Neural progenitor cell (in vitro differentiated cells): ENCODE data around the gene HSDL2. TPM values are rescaled to one million over a fixed set of nuclear protein-coding genes. Genes with fewer than 3 reads are reported as not detected.

ENCODE experiments used
- DNase-seq: peaks from one replicate; pipeline ENCODE4 v3.0.0-alpha.2; 2016; ENCODE audit warnings: low spot score
- H2AFZ ChIP-seq: fragments of 200-600 bp; sonication (generic); replicated peaks from 2 replicates; pipeline ENCODE4 v1.6.1; 2016; ENCODE audit warnings: antibody characterized with exemption
- H3F3A ChIP-seq: fragments of 200-600 bp; sonication (generic); 2 replicates; pipeline ENCODE4 v1.6.1; 2016; ENCODE audit warnings: antibody characterized with exemption, low read depth
- H3K27ac ChIP-seq: fragments of 200-600 bp; sonication (generic); 2 replicates; pipeline ENCODE4 v1.5.1; 2016; ENCODE audit warnings: mild to moderate bottlenecking
- H3K27me3 ChIP-seq: fragments of 200-600 bp; sonication (generic); 2 replicates; pipeline ENCODE4 v1.6.1; 2016; ENCODE audit warnings: mild to moderate bottlenecking, moderate library complexity
- H3K36me3 ChIP-seq: fragments of 200-600 bp; sonication (generic); 2 replicates; pipeline ENCODE4 v1.5.1; 2016
- H3K4me1 ChIP-seq: fragments of 200-600 bp; sonication (generic); 2 replicates; pipeline ENCODE4 v1.6.1; 2016; ENCODE audit warnings: mixed run types
- H3K4me2 ChIP-seq: fragments of 200-600 bp; sonication (generic); 2 replicates; pipeline ENCODE4 v1.6.1; 2016
- H3K4me3 ChIP-seq: fragments of 200-600 bp; sonication (generic); 2 replicates; pipeline ENCODE4 v1.5.1; 2016
- H3K79me2 ChIP-seq: fragments of 200-600 bp; sonication (generic); 2 replicates; pipeline ENCODE4 v1.6.1; 2016; ENCODE audit warnings: low read depth
- H3K9ac ChIP-seq: fragments of 200-600 bp; sonication (generic); 2 replicates; pipeline ENCODE4 v1.6.1; 2016
- H3K9me3 ChIP-seq: fragments of 200-600 bp; sonication (generic); 2 replicates; pipeline ENCODE4 v1.5.1; 2016; ENCODE audit warnings: low read depth
- H4K20me1 ChIP-seq: fragments of 200-600 bp; sonication (generic); 2 replicates; pipeline ENCODE4 v1.6.1; 2016; ENCODE audit warnings: low read depth
- H3K27ac Mint-ChIP-seq: 3 replicates; pipeline ENCODE4 v1.8.0; 2021; ENCODE audit warnings: mixed read lengths
- H3K27me3 Mint-ChIP-seq: 2 replicates; pipeline ENCODE4 v1.8.0; 2022; ENCODE audit warnings: low read depth, mild to moderate bottlenecking, inconsistent platforms, moderate library complexity, mixed read lengths; ENCODE audit not compliant: insufficient read depth
- H3K36me3 Mint-ChIP-seq: 3 replicates; pipeline ENCODE4 v1.8.0; 2021; ENCODE audit warnings: mixed read lengths
- H3K4me1 Mint-ChIP-seq: 3 replicates; pipeline ENCODE4 v1.8.0; 2021; ENCODE audit warnings: mixed read lengths
- H3K4me3 Mint-ChIP-seq: 3 replicates; pipeline ENCODE4 v1.8.0; 2021; ENCODE audit warnings: mild to moderate bottlenecking, moderate library complexity, mixed read lengths
- H3K9me3 Mint-ChIP-seq: 3 replicates; pipeline ENCODE4 v1.8.0; 2020; ENCODE audit warnings: mixed read lengths
- EZH2 ChIP-seq: fragments of 200-600 bp; sonication (generic); IDR thresholded peaks from 2 replicates; pipeline ENCODE4 v1.6.1; 2017; ENCODE audit warnings: antibody characterized with exemption, mild to moderate bottlenecking, moderate library complexity
- EZH2phosphoT487 ChIP-seq: fragments of 200-600 bp; sonication (generic); IDR thresholded peaks from 2 replicates; pipeline ENCODE4 v1.6.1; 2017; ENCODE audit warnings: antibody characterized with exemption
- total RNA-seq: library from RNA; depleted of rRNA; stranded (reverse); fragments of >200 nt; gene quantifications from 2 replicates; pipeline ENCODE4 v1.2.3, GENCODE V29; 2015; ENCODE audit warnings: low replicate concordance
- TF ChIP-seq, protein P1 (sequence below): fragments of 200-600 bp; sonication (generic); IDR thresholded peaks from 2 replicates; pipeline ENCODE4 v1.5.1; 2017; ENCODE audit warnings: antibody characterized with exemption, mild to moderate bottlenecking

HSDL2 gene
- total RNA-seq, 1 donor from 2014 or later, result 23.8 TPM

DNA sequence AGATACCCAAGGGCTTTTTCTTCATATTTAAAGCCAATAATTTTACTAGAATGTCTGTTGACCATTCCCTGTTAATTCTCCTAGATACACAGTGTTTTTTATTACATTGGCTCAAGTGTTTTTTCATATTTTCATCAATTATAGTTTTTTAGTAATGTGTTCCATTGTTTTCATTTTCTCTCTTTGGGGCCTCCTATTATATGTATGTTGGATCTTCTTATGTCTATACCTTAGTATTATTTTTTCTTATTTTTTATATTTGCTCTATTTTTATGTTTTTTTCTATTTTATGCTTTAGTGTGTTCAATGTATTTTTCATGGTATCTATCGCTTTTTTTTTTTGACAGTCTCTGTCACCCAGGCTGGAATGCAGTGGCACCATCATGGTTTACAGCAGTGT, 114.2 kb downstream of the HSDL2 start:
- no peak for DNase-seq
- H3K27ac Mint-ChIP-seq, result no peak overlapping the region
- peaks cover 54% of the 10 kb centered on the region for H3K9me3 Mint-ChIP-seq
- Histone ChIP-seq H3K4me1 (peaks cover 33% of the 10 kb centered on the region), H3K36me3 (peaks cover 33% of the 10 kb centered on the region), H3F3A (peaks cover 12% of the 10 kb centered on the region), H3K27me3 (no peaks in the 10 kb centered on the region), H3K79me2 (peaks cover 100% of the 10 kb centered on the region), H3K9me3 (peaks cover 10% of the 10 kb centered on the region), H3K4me2 (no peak overlapping the region), H3K4me3 (no peak overlapping the region), H3K9ac (no peak overlapping the region), H4K20me1 (peaks cover 48% of the 10 kb centered on the region), H3K27ac (no peak overlapping the region), H2AFZ (no peak overlapping the region)
- peaks cover 24% of the 10 kb centered on the region for H3K4me1 Mint-ChIP-seq
- no peak for TF ChIP-seq EZH2phosphoT487
- TF ChIP-seq, protein P1, sequence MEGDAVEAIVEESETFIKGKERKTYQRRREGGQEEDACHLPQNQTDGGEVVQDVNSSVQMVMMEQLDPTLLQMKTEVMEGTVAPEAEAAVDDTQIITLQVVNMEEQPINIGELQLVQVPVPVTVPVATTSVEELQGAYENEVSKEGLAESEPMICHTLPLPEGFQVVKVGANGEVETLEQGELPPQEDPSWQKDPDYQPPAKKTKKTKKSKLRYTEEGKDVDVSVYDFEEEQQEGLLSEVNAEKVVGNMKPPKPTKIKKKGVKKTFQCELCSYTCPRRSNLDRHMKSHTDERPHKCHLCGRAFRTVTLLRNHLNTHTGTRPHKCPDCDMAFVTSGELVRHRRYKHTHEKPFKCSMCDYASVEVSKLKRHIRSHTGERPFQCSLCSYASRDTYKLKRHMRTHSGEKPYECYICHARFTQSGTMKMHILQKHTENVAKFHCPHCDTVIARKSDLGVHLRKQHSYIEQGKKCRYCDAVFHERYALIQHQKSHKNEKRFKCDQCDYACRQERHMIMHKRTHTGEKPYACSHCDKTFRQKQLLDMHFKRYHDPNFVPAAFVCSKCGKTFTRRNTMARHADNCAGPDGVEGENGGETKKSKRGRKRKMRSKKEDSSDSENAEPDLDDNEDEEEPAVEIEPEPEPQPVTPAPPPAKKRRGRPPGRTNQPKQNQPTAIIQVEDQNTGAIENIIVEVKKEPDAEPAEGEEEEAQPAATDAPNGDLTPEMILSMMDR, result no peak
- no peak for TF ChIP-seq EZH2
- H3K36me3 Mint-ChIP-seq, result peaks cover 73% of the 10 kb centered on the region
- H3K4me3 Mint-ChIP-seq, result no peak overlapping the region
- peaks cover 5% of the 10 kb centered on the region for H3K27me3 Mint-ChIP-seq

- Histone ChIP-seq H3F3A (peaks cover 10% of the 10 kb centered on the region), H4K20me1 (peaks cover 33% of the 10 kb centered on the region), H3K4me3 (no peak overlapping the region), H3K9me3 (peaks cover 10% of the 10 kb centered on the region), H3K27me3 (no peaks in the 10 kb centered on the region), H3K9ac (no peak overlapping the region), H3K36me3 (peaks cover 34% of the 10 kb centered on the region), H3K4me2 (no peak overlapping the region), H3K4me1 (peaks cover 19% of the 10 kb centered on the region), H2AFZ (no peak overlapping the region), H3K79me2 (peaks cover 100% of the 10 kb centered on the region), H3K27ac (no peak overlapping the region)
- Mint-ChIP-seq H3K27ac (no peak overlapping the region), H3K4me3 (no peak overlapping the region), H3K36me3 (peaks cover 74% of the 10 kb centered on the region), H3K9me3 (peaks cover 55% of the 10 kb centered on the region), H3K4me1 (peaks cover 10% of the 10 kb centered on the region), H3K27me3 (peaks cover 5% of the 10 kb centered on the region)
- no peak for DNase-seq
- TF ChIP-seq EZH2 (no peak), EZH2phosphoT487 (no peak)
- TF ChIP-seq, protein P1, result no peak
Observed at GRCh38 chr9:112495614-112496013, 115.7 kb downstream of the HSDL2 start.

DNA sequence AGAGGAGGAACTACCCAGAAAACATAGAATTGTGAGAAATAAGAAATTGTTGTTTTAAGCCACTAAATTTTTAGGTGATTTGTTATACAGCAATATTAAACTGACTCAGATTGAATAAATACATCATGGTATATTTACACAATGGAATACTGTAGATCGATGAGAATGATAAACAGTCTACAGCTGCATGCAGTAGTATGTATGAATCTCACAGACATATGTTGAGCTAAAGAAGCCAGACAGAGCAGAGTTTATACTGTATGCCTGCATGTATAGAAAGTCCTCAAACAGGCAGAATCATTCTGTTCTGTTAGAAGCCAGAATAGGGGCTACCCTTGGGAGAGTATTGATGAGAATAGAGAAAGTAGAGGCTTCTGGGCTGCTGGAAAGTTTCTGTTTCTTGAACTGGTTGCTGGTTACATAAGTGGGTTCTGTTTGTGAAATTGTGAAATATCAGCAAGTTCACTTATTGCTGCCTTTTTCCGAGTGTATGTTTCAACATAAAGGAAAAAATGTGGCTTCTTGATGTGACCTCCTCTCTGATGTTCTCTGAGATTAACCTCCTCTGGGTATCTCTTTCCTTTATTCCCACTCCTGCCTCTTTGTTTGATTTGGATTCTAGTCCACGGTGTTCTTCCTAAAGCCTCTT, 116.3 kb downstream of the HSDL2 start:
- H3K27me3 Mint-ChIP-seq, result peaks cover 5% of the 10 kb centered on the region
- H3K9me3 Mint-ChIP-seq, result peaks cover 59% of the 10 kb centered on the region
- Histone ChIP-seq H3K4me1 (peaks cover 17% of the 10 kb centered on the region), H3K27me3 (no peaks in the 10 kb centered on the region), H3K36me3 (peaks cover 34% of the 10 kb centered on the region), H3F3A (peaks cover 10% of the 10 kb centered on the region), H4K20me1 (peaks cover 33% of the 10 kb centered on the region), H3K9me3 (peaks cover 10% of the 10 kb centered on the region), H3K4me3 (no peak overlapping the region), H2AFZ (no peak overlapping the region), H3K9ac (no peak overlapping the region), H3K79me2 (peaks cover 100% of the 10 kb centered on the region), H3K4me2 (peak overlapping the region; percentile 51), H3K27ac (peak overlapping the region; percentile 32)
- H3K27ac Mint-ChIP-seq, result no peak overlapping the region
- H3K4me3 Mint-ChIP-seq, result no peak overlapping the region
- no peak for TF ChIP-seq EZH2
- TF ChIP-seq, protein P1, result no peak
- TF ChIP-seq EZH2phosphoT487, result no peak
- H3K36me3 Mint-ChIP-seq, result peaks cover 75% of the 10 kb centered on the region
- peaks cover 4% of the 10 kb centered on the region for H3K4me1 Mint-ChIP-seq
- no peak for DNase-seq
